ACC112 (cell line): ENCODE data around the gene MACROD2.
"Not testable (repeated sequence)": the region's sequence is repeated elsewhere in the genome, so short reads cannot be mapped to it uniquely, and the experiment has no call there.

Experiments used
- H2AFZ ChIP-seq: fragments of 200-600 bp; sonication (generic); one replicate; pipeline ENCODE4 v1.6.0; 2017; ENCODE audit warnings: antibody characterized with exemption, low read length; ENCODE audit not compliant: unreplicated experiment
- H3K27ac ChIP-seq: fragments of 200-600 bp; sonication (generic); 2 replicates; pipeline ENCODE4 v1.5.1; 2014; ENCODE audit warnings: low read depth, mild to moderate bottlenecking, antibody characterized with exemption, low read length, moderate library complexity
- H3K27me3 ChIP-seq: fragments of 200-600 bp; sonication (generic); 2 replicates; pipeline ENCODE4 v1.6.1; 2014; ENCODE audit warnings: mild to moderate bottlenecking, antibody characterized with exemption, low read length, moderate library complexity, mixed read lengths; ENCODE audit not compliant: insufficient read depth
- H3K36me3 ChIP-seq: fragments of 200-600 bp; sonication (generic); 2 replicates; pipeline ENCODE4 v1.6.1; 2016; ENCODE audit warnings: mild to moderate bottlenecking, antibody characterized with exemption, low read length, moderate library complexity, mixed read lengths; ENCODE audit not compliant: insufficient read depth
- H3K4me1 ChIP-seq: fragments of 200-600 bp; sonication (generic); one replicate; pipeline ENCODE4 v1.6.1; 2016; ENCODE audit warnings: low read length, mixed read lengths; ENCODE audit not compliant: insufficient read depth, unreplicated experiment, control insufficient read depth
- H3K4me3 ChIP-seq: fragments of 200-600 bp; sonication (generic); 2 replicates; pipeline ENCODE4 v1.5.1; 2014; ENCODE audit warnings: mild to moderate bottlenecking, low read depth, low read length
- H3K79me2 ChIP-seq: fragments of 200-600 bp; sonication (generic); one replicate; pipeline ENCODE4 v1.6.0; 2016; ENCODE audit warnings: low read length; ENCODE audit not compliant: control insufficient read depth, unreplicated experiment, insufficient read depth

The MACROD2 gene

DNA sequence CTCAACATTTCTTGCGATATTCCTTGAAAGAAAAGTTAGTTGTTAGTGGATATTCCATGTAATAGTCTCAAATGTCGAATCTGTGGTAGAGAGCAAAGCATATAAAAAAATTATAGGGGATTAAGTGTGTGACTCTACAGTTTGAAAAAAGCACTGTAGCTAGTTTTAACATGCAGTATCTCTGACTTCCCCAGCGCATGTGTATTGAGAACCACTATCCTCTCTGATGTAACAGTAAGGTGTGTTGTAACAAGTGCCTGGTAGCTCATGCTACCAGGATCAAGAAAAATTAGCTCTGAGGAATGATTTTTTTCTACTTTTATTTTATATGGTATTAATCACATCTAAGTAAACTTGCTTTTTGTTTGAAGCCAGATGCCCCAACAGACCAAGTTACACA lies 1788.7 kb downstream of the MACROD2 start:
- Histone ChIP-seq H3K4me1 (no peaks in the 10 kb centered on the region), H3K27ac (no peak overlapping the region), H3K4me3 (no peak overlapping the region), H3K79me2 (no peaks in the 10 kb centered on the region), H2AFZ (no peak overlapping the region), H3K27me3 (no peaks in the 10 kb centered on the region), H3K36me3 (no peaks in the 10 kb centered on the region)

- no peaks in the 10 kb centered on the region for H3K79me2 ChIP-seq
- H3K4me1 ChIP-seq: no peaks in the 10 kb centered on the region
- no peak overlapping the region for H3K4me3 ChIP-seq
- H3K27ac ChIP-seq: no peak overlapping the region
- no peak overlapping the region for H2AFZ ChIP-seq
- H3K27me3 ChIP-seq: no peaks in the 10 kb centered on the region
- H3K36me3 ChIP-seq: no peaks in the 10 kb centered on the region
Measured at GRCh38 chr20:15789079-15789478, 1793.8 kb downstream of the MACROD2 start.

DNA sequence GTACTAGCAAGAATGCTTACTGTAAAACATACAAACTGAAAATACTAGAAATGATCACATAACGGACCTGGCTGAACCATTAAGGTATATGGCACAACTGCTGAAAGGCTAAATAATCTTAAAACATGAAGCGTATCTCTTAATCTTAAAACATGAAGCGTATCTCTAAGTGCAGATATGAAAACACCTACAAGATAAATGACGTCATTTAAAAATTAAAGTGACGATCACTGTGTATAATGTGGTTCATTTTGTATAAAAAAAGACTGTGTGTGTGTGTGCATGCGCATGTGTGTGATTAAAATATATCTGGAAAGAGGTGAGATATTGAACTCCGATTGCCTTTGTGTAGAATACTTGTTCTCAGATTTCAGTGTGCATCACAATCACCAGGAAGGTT lies 1797.5 kb downstream of the MACROD2 start:
- H3K27ac ChIP-seq: no peak overlapping the region
- H3K36me3 ChIP-seq: no peaks in the 10 kb centered on the region
- H3K27me3 ChIP-seq: no peaks in the 10 kb centered on the region
- no peak overlapping the region for H2AFZ ChIP-seq
- H3K4me1 ChIP-seq: no peaks in the 10 kb centered on the region
- H3K4me3 ChIP-seq: no peak overlapping the region
- H3K79me2 ChIP-seq: no peaks in the 10 kb centered on the region

- Histone ChIP-seq H3K27me3 (no peaks in the 10 kb centered on the region), H3K4me3 (no peak overlapping the region), H2AFZ (no peak overlapping the region), H3K79me2 (no peaks in the 10 kb centered on the region), H3K36me3 (no peaks in the 10 kb centered on the region), H3K27ac (no peak overlapping the region), H3K4me1 (no peaks in the 10 kb centered on the region)
Measured at GRCh38 chr20:15794409-15794808, 1799.1 kb downstream of the MACROD2 start.

DNA sequence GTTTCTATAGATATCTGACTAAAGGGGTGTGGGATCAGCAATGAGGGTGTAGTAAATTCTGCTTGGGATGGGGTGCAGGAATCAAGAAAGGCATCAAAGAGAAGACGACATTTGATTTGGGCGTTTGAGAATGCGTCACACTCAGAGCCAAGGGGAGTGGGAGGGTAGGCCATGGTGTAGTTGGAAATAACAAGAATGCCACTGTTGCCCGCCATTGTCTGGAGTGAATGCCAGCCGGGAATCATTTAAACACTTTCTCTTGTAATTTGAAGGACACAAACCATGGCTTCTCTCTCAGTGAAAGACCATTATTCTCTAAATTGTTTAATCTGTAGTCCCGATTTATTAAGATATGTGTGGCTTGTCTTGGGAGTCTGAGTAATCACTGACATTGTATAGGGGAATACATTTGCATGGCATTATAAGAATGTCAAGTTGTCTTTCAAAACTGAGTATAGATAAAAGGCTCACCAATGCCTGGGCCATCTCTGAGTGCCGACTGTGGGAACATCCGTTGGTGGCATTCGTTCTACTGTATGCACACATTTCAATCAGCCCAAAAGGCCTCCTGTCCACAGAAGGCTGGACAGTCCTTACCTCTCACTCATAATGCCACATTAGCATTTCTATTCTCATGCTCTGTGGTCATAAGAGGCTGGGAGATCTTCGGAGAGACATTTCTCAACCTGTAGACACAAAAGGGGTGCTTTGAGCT lies 1800.1 kb downstream of the MACROD2 start:
- Histone ChIP-seq H3K36me3 (no peaks in the 10 kb centered on the region), H3K79me2 (no peaks in the 10 kb centered on the region), H2AFZ (no peak overlapping the region), H3K27me3 (no peaks in the 10 kb centered on the region), H3K4me1 (no peaks in the 10 kb centered on the region), H3K4me3 (no peak overlapping the region), H3K27ac (no peak overlapping the region)

DNA sequence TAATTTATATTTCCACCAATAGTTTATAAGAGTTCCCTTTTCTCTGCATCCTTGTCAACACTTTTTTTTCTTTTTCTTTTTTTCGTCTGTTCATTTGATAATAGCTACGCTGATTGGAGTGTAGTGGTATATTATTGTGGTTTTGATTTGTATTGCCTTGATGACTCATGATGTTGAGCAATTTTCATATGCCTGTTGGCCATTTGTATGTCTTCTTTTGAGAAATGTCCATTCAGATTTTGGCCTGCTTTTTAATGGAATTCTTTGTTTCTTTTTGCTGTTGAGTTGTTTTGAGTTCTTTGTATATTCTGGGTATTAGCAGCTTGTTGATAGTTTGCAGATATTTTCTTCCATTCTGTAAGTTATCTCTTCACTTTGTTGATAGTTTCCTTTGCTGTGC lies 1804.6 kb downstream of the MACROD2 start:
- no peak overlapping the region for H2AFZ ChIP-seq

DNA sequence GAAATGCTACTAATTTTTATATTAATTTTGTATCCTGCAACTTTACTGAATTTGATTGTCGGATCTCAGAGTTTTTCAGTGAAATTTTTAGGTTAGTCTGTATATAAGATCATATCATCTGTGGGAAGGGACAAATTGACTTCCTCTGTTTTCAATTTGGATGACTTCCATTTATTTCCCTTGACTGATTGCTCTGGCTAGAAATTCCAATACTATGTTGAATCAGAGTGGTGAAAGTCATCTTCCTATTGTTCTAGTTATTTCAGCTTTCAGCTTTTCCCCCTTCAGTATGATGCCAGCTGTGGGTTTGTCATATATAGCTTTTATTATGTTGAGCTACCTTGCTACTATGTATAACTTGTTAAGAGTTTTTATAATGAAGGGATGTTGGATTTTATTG lies 1806.7 kb downstream of the MACROD2 start:
- no peak overlapping the region for H3K27ac ChIP-seq
- H2AFZ ChIP-seq: no peak overlapping the region
- H3K4me3 ChIP-seq: no peak overlapping the region
- H3K79me2 ChIP-seq: no peaks in the 10 kb centered on the region
- no peaks in the 10 kb centered on the region for H3K4me1 ChIP-seq
- H3K27me3 ChIP-seq: no peaks in the 10 kb centered on the region
- H3K36me3 ChIP-seq: no peaks in the 10 kb centered on the region

More for the DNA sequence above, 1804.6 kb downstream of the MACROD2 start:
- Histone ChIP-seq H3K79me2 (no peaks in the 10 kb centered on the region), H3K4me1 (no peaks in the 10 kb centered on the region), H3K27me3 (no peaks in the 10 kb centered on the region), H3K27ac (no peak overlapping the region), H3K36me3 (no peaks in the 10 kb centered on the region), H3K4me3 (no peak overlapping the region)

- no peaks in the 10 kb centered on the region for H3K79me2 ChIP-seq
- H3K4me3 ChIP-seq: no peak overlapping the region
- H3K27ac ChIP-seq: no peak overlapping the region
- no peak overlapping the region for H2AFZ ChIP-seq
- H3K27me3 ChIP-seq: no peaks in the 10 kb centered on the region
- no peaks in the 10 kb centered on the region for H3K36me3 ChIP-seq
- H3K4me1 ChIP-seq: no peaks in the 10 kb centered on the region
Measured at GRCh38 chr20:15805154-15805553, 1809.8 kb downstream of the MACROD2 start.

GRCh38 chr20:15806105-15806504 lies 1810.8 kb downstream of the MACROD2 start:
- no peaks in the 10 kb centered on the region for H3K36me3 ChIP-seq
- no peaks in the 10 kb centered on the region for H3K27me3 ChIP-seq
- H2AFZ ChIP-seq: no peak overlapping the region
- H3K4me1 ChIP-seq: no peaks in the 10 kb centered on the region
- H3K4me3 ChIP-seq: no peak overlapping the region
- H3K79me2 ChIP-seq: no peaks in the 10 kb centered on the region
- no peak overlapping the region for H3K27ac ChIP-seq

- Histone ChIP-seq H3K36me3 (no peaks in the 10 kb centered on the region), H2AFZ (no peak overlapping the region), H3K27ac (no peak overlapping the region), H3K27me3 (no peaks in the 10 kb centered on the region), H3K4me1 (no peaks in the 10 kb centered on the region), H3K4me3 (no peak overlapping the region), H3K79me2 (no peaks in the 10 kb centered on the region)
Measured at GRCh38 chr20:15807271-15807670, 1812.0 kb downstream of the MACROD2 start.

- H3K4me3 ChIP-seq: not testable (repeated sequence)
Measured at GRCh38 chr20:15807771-15808170, 1812.5 kb downstream of the MACROD2 start.

More at GRCh38 chr20:15807771-15808170, 1812.5 kb downstream of the MACROD2 start:
- H3K4me1 ChIP-seq, H3K27ac ChIP-seq, H2AFZ ChIP-seq, H3K27me3 ChIP-seq, H3K36me3 ChIP-seq, H3K79me2 ChIP-seq: not testable (repeated sequence)
